Neutrophil (primary cell): ENCODE results near the gene JOSD1.

Source experiments
- H3K27ac ChIP-seq: fragments of 200-600 bp; sonication (generic); 2 replicates; pipeline ENCODE4 v1.5.1; 2016; ENCODE audit warnings: mild to moderate bottlenecking, moderate library complexity
- H3K27me3 ChIP-seq: fragments of 200-600 bp; sonication (generic); 2 replicates; pipeline ENCODE4 v1.6.0; 2016; ENCODE audit warnings: mild to moderate bottlenecking
- H3K36me3 ChIP-seq: fragments of 200-600 bp; sonication (generic); 2 replicates; pipeline ENCODE4 v1.5.1; 2017
- H3K4me1 ChIP-seq, 2 experiments: fragments of 200-600 bp in 1 of 2; sonication (generic) in 1 of 2; 1 replicate in 1 of 2; 2 replicates in 1 of 2; pipeline versions ENCODE4 v1.5.1 to v1.6.1; 2013 to 2016; ENCODE audit warnings: low read depth in 1 of 2, low read length in 1 of 2, mild to moderate bottlenecking in 1 of 2, moderate library complexity in 1 of 2; ENCODE audit not compliant: control insufficient read depth in 1 of 2, insufficient read depth in 1 of 2
- H3K4me3 ChIP-seq, 2 experiments: fragments of 200-600 bp in 1 of 2; sonication (generic) in 1 of 2; 1 replicate in 1 of 2; 2 replicates in 1 of 2; pipeline ENCODE4 v1.5.1; 2013 to 2016; ENCODE audit warnings: low read depth in 1 of 2, low read length in 1 of 2, mild to moderate bottlenecking in 1 of 2, moderate library complexity in 1 of 2
- H3K9me3 ChIP-seq: fragments of 200-600 bp; sonication (generic); 2 replicates; pipeline ENCODE4 v1.5.1; 2016
- CTCF ChIP-seq: fragments of 200-600 bp; sonication (generic); IDR thresholded peaks from 2 replicates; pipeline ENCODE4 v1.5.1; 2016; ENCODE audit warnings: antibody characterized with exemption

The JOSD1 gene

GRCh38 chr22:38710351-38710750 is 9.6 kb upstream of the JOSD1 start:
- Histone ChIP-seq H3K9me3 (no peaks in the 10 kb centered on the region), H3K27me3 (no peaks in the 10 kb centered on the region), H3K4me1 (peaks cover 82 to 85% of the 10 kb centered on the region in 2 experiments), H3K4me3 (no peak overlapping the region), H3K27ac (peak overlapping the region; percentile 97), H3K36me3 (peaks cover 26% of the 10 kb centered on the region)
- no peak for TF ChIP-seq CTCF

GRCh38 chr22:38709306-38709705 is 8.6 kb upstream of the JOSD1 start:
- Histone ChIP-seq H3K27ac (peak overlapping the region; percentile 97), H3K4me3 (peak overlapping the region; percentile 10 to 14), H3K36me3 (peaks cover 22% of the 10 kb centered on the region), H3K9me3 (no peaks in the 10 kb centered on the region), H3K4me1 (peaks cover 82 to 85% of the 10 kb centered on the region in 2 experiments), H3K27me3 (no peaks in the 10 kb centered on the region)
- TF ChIP-seq CTCF, result no peak

GRCh38 chr22:38707984-38708383 is 7.2 kb upstream of the JOSD1 start:
- no peak for TF ChIP-seq CTCF
- Histone ChIP-seq H3K4me3 (peak overlapping the region; percentile 92 to 96), H3K36me3 (peaks cover 22% of the 10 kb centered on the region), H3K27ac (peak overlapping the region; percentile 97), H3K27me3 (no peaks in the 10 kb centered on the region), H3K4me1 (peaks cover 71 to 72% of the 10 kb centered on the region in 2 experiments), H3K9me3 (no peaks in the 10 kb centered on the region)

GRCh38 chr22:38707346-38707745 is 6.6 kb upstream of the JOSD1 start:
- Histone ChIP-seq H3K27ac (peak overlapping the region; percentile 97), H3K9me3 (no peaks in the 10 kb centered on the region), H3K4me1 (peaks cover 65% of the 10 kb centered on the region in 2 experiments), H3K4me3 (peak overlapping the region; percentile 92 to 96), H3K36me3 (peaks cover 22% of the 10 kb centered on the region), H3K27me3 (no peaks in the 10 kb centered on the region)
- TF ChIP-seq CTCF, result no peak

GRCh38 chr22:38706901-38707195 is 6.1 kb upstream of the JOSD1 start:
- Histone ChIP-seq H3K27ac (peak overlapping the region; percentile 97), H3K9me3 (no peaks in the 10 kb centered on the region), H3K4me1 (peaks cover 61 to 62% of the 10 kb centered on the region in 2 experiments), H3K27me3 (no peaks in the 10 kb centered on the region), H3K36me3 (peaks cover 22% of the 10 kb centered on the region), H3K4me3 (peak overlapping the region; percentile 92 to 96)
- no peak for TF ChIP-seq CTCF
